Peyer's patch (tissue), 4 donors: ENCODE data around the gene MYDGF.

Source experiments
- CTCF ChIP-seq, 6 experiments: fragments of 450-650 bp in 4 of 6; fragments of 200-600 bp in 2 of 6; sonication (generic) in 1 of 6; IDR thresholded peaks; one replicate each; pipeline ENCODE4 v1.5.1; 2017 to 2019; ENCODE audit warnings: antibody characterized with exemption in 6 of 6, mild to moderate bottlenecking in 3 of 6, moderate library complexity in 1 of 6
- POLR2A ChIP-seq, 2 donors: fragments of 450-650 bp; IDR thresholded peaks; one replicate each; pipeline ENCODE4 v1.5.1; 2017; ENCODE audit warnings: antibody characterized with exemption in 2 of 2, mild to moderate bottlenecking in 2 of 2, moderate library complexity in 2 of 2

DNA sequence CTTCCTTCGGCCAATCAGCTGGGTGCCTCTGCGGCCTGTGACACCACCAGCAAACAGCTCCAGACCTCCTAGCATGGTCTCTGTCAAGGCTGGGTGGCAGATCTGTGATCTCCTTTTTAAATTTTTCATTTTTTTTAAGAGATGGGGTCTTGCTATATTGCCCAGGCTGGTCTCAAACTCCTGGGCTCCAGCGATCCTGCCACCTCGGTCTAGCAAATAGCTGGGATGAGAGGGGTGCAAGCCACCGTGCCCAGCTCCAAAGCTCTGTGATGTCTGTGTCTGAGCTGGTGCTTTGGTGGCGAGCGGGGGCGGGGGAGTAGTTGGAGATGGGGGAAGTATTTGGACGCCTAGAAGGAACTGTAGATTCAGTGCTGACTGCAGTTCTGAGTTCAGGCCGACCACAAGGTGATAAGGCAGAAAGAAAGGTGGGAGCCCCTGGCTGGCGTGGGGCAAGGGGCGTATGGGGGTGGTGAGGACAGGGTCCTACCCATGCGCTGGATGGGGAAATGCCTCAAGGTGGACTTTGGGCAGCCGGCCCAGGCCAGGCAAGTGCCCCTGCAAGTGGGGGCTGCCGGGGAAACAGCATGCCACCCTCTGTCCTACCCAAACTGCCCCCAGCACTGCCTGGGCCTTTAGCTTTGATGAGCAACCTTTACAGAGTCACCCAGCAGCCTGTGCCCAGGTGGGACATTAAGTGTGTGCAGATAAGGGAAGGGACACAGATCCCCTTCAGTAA lies 48.0 kb upstream of the MYDGF start:
- TF ChIP-seq POLR2A (IDR thresholded peaks at IDR 0.05) (no peak), CTCF (IDR thresholded peaks at IDR 0.05) (no peak)
